SKM-1 treated with dmso at 0.1 percent for 144 hours (cell line): ENCODE results near the gene PIK3AP1.
A peak's percentile ranks its signal among the peaks of the same experiment; 100 is the strongest.
"Not testable (repeated sequence)": the region's sequence is repeated elsewhere in the genome, so short reads cannot be mapped to it uniquely, and the experiment has no call there.

Source experiments
- DNase-seq: peaks from one replicate; lab custom pipeline; 2025; ENCODE audit not compliant: unreplicated experiment; lab: John Stamatoyannopoulos, UW

The PIK3AP1 gene

DNA sequence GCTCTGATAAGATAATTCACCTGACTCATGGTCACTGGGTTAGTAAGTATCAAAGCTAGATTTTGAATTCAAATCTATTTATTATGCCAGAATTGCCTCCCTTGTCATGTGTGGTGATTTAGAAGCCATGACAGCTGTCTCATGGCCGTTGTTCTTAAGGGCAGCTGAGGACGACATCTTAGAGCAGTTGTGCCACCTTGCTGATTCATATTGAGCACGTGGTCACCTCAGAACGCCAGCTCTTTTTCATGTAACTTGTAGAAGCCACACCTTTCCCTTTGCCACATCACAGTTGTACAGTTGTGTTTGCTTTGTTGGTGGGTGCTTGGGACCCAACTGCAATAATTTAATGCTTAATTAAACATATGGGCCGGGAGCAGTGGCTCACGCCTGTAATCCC lies 4.3 kb upstream of the PIK3AP1 start:
- no peak for DNase-seq

DNA sequence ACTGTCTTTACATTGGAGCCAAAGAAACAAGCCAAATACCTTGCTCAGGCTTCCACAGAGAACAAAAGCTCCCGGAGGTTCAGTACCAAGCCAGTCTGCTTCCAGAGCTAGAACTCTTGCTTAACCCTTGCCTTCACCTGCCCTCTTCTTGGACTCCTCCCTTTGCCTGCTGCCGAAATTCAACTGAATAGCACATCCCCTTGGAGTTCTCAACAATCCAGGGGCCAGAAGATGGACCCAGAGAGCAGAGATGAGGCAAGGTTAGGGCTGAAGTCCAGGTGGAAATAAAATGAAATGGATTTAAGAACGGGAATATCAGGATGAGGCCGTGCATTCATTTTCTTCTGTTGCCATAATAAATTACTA lies 876 bp upstream of the PIK3AP1 start:
- no peak for DNase-seq

DNA sequence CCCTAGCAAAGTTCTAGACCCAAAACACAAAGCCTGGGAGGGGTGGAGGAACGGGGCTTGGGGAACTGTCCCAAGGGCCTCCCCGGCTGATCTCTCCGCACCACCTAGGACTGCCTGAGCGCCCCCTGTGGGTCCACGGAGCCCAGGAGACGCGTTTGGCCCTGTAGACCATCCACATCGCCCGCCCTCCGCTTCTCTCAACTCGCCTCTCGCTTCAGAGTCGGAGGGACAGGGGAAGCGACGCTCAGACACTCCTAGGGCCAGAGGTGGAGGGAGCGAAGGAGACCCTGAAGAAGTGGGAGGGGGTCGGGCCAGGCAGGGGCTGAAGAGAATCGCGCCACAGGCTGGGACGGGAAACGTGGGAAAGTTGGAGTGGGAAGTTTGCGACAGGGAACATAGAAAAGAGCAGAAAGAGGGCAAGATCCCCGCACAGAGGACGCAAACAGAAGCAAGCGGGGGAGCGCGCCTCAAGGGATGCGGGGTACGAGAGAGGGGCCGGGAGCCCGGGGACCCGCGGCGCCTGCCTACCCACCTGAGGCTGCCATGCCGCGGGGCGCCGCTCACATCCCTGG lies 378 bp downstream of the PIK3AP1 start:
- DNase-seq, result peak; percentile 73

DNA sequence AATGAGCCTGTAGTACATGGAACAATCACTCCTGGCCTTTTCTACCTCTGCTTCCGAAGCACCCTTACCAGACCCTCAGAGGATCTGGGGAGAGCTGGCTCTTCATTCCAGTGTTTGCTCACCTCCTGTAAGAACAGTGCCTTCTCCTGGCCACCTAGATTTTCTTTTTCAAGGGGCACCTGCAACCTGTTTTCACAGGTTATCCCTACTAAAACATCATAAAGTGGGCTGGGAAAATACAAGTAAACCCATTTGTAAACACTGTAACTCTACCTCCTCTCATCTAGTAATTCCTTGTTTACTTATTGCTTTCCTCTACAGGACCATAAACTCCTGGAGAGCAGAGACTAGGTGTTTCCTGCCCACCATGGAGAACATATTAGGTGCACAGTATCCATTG lies 1.1 kb downstream of the PIK3AP1 start:
- DNase-seq, result no peak

DNA sequence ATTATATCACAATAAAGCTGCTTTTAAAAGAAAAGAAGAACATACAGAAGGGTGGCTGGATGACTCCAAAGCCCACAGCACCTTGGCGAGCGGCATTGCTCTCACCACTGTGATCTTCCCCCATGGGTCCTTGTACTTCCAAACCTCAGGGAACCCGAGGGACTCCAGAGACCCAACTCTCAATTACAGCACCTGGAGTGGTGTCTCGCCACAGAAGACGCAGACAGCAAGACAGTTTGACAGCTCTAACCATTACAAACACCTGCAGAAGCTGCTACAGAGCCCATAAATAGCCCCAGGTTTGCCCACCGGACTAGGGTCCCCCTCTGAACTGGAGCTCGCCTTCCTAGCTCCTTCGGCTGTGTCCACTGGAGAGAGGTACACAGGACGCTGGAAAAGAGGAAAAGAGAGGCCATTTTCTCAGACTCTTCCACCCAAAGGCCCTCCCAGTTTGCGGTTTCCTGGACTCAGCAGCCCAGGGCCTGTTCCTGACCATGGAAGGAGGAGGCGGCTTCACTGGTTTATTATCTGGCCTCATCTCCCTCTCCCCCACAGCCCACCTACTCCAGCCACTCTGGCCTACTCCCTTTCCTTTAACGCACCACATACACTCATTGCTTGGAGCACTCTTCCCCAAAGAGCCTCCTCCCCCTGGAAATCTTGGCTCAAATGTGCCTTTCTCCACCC lies 1.9 kb downstream of the PIK3AP1 start:
- DNase-seq, result no peak

DNA sequence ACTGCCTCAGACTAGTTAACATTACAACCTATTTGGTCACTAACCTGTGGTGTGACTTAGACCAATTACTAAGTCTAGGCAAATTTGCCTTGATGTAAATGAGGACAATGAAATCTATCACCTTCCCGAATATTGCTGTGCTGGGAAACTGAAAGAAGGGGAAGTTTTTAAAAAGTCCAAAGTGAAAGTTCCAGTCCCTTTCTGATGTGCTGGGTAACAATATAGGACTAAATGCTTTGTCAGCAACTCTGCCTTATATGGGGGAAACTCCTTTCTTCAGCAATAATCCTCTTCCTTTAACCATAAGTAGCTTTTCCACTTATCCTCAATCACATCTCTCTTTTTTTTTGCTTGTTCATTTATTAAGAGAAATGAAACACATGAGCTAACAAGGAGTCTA lies 3.9 kb downstream of the PIK3AP1 start:
- DNase-seq, result no peak

DNA sequence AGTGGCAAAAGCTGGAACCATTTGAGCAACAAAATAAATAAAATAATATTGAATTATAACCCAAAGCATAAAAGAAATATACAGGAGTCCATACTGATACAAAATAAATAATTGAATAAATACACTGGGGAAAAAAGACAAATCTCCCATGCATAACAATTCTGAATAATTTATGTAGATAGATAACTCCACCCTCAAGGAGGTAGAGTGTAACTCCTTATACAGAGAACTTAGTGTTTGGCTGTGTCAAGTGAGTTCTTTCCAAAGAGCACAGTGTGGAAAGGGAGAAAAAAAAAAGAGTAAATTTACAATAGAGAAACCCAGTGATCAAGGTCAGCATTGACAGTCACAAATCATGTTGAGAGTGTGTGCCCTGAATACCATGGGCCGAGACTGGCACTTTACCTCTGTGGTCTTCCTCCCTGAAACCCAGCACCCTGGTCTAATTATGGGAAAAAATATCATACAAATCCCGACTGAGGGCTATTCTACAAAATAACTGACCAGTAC lies 5.5 kb downstream of the PIK3AP1 start:
- DNase-seq, result no peak

DNA sequence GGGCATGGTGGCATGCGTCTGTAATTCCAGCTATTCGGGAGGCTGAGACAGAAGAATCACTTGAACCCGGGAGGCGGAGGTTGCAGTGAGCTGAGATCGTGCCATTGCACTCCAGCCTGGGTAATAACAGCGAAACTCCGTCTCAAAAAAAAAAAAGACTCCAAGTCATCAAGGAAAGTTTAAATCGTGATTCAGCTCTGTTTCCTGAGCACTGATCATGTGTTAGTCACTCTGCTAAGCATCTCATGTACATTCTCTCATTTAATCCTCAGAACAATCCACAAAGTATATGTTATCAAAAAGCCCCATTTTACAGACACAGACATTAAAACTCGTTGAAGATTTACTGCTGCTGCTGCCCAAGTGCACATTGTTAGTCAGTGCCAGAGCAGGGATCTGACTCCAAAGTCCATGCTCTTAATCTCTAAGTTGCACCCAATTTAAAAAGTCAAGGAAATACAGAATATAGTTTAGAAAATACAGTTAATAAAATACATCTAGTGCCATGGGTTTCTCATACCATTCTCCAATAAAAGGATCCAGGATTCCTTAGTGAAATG lies 6.2 kb downstream of the PIK3AP1 start:
- DNase-seq, result no peak

DNA sequence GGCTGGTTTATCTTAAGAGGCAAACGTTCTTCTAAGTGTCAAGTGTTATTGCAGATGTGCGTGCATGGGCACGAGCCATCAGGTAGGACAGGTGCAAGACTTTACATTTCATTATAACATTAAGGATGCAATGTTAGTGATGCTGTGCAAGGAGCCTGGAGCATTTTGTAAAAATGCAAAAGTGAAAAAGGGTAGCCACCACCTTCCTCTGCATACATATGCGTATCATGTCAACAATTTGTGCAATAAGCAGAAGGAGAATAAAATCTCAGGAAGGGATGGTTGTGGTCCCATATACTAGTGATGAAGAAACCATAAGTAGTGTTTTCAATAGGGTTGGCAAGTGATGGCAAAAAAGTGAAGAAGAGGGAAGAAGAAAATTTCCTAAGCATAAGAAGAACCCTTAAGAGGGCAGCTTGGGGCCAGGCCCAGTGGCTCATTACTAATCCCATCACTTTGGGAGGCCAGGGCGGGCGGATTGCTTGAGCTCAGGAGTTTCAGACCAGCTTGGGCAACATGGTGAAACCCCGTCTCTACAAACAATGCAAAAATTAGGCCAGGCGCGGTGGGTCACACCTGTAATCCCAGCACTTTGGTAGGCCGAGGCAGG lies 7.5 kb downstream of the PIK3AP1 start:
- DNase-seq, result no peak

DNA sequence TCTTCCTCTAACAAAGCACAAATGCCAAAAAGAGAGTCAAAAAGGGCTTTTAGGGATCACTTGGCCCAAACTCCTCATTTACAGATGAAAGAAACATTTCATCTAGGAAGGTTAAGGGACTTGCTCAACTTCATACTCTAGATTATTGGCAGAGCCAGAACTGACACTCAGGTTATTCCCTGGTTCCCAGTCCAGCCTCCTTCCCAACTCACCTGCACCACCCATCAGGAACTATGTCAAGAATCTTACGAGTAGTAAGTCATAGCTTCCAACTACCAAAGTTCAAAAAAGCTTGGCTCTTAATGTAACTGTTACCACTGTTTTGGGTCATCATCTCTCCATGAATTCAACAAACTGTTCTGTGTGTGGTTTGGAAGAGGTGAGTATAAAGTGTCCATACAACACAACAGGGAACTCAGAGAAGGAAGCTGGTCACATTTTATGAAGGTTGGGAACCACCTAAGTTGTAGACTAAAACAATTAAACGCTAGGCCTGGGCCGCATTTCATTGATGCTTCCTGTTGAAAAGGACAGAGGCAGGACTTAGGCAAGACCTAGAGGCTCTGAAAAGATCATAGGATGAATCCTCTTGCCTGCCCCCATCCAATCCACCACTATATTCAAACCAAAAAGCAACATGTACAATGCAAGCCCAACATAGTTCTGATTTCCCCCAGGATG lies 9.1 kb downstream of the PIK3AP1 start:
- no peak for DNase-seq

DNA sequence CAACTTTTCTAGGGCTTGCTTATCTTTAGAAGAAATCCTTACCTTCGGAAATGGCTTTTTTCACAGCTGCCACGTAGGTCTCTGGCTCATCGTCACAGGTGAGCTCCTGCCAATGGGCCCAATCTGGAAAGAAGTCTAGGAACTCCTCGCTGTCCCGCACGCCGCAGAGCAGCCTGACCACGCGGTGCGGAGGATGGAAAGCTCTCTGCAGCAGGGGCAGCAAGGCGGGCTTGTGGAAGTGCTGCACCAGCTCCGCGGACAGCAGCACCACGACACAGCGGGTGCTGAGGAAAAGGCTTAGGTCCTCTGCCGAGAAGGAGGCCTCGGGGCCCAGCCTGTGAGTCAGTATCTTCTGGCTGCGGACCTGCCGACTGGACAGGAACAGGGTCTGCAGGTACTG lies 10.8 kb downstream of the PIK3AP1 start:
- DNase-seq, result no peak

DNA sequence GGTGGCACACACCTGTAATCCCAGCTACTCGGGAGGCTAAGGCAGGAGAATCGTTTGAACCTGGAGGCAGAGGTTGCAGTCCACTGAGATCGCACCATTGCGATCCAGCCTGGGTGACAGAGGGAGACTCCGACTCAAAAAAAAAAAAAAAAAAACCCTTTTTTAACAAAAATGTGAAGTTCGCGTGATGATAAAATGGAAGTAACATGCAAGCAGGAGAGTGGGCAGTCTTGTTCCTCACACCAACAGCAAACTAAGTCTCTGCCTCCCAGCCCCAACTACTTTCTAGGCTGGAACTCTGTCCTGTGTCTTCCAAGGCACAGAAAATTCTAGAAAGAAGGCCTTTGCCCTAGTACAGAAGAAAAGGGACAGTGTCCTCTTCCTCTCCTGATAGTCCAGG lies 11.3 kb downstream of the PIK3AP1 start:
- DNase-seq, result no peak

DNA sequence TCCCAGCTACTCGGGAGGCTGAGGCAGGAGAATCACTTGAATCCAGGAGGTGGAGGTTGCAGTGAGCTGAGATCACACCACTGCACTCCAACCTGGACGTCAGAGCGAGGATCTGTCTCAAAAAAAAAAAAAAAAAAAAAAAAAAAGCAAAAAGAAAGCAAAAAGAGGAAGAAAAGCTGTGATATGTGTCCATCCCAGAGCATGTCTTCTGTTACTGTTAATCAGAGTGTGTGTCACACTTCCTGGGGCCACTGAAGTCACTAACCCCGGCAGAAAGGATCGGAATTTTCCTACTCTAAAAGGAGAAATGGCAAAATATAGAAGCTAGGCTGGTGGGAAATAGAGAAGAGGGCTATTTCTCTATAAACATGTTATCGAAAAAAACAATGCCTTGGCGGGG lies 11.9 kb downstream of the PIK3AP1 start:
- peak; percentile 87 for DNase-seq

DNA sequence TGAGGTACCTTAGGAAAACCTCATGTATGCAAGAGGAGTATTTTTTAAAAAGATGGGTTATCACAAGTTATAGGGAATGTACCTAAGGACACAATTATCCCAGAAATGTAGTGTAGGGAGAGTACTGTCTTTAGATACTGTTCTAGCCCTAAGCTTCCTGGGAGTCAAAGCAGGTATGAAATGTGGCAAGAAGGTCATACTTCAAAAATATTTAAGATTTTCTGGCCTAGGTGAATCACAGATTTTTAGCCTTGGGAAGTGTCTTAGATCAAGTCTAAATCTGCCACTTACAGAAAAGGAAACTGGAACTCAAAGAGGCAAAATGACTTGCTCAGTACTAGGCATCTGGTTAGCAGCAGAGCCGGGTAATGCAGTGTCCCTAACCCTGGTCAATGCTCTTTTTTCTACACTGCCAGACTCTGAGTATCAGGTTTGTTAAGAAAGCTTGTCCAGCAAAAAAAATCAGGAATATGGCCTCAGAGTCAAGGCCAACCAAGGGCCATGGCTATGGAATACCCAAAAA lies 13.9 kb downstream of the PIK3AP1 start:
- DNase-seq, result no peak

DNA sequence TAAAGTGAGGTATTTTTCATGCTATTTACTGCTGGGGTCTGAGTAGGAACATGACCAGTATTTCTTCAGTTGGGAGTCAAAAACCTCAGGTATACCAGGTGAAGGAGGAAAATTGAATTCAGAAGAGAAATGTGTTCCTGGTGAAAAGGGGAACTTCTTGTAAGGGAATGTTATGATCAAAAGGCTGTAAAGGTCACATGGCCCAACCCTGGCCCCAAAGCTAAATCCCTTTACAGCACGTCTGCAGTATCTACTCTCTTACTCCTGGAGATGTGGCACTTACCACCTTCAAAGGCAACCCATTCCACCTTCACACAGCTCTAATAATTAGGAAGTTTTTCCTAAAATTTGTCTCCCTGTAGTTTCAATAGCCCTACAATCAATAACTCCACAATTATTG lies 15.2 kb downstream of the PIK3AP1 start:
- DNase-seq, result peak; percentile 39

DNA sequence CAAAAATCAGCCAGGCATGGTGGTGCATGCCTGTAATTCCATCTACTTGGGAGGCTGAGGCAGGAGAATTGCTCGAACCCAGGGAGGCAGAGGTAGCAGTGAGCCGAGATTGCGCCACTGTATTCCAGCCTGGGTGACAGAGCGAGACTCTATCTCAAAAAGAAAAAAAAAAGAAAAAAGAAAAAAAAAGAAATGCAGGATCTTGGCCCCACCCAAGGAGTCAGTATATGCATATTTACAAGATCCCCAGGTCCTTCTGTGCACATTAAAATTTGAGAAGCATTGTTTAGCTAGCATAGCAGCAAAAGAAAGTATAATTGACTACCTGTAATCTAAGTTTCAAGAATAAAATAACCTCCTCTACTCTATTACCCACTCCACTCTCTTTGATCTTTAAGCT lies 15.8 kb downstream of the PIK3AP1 start:
- DNase-seq, result no peak

DNA sequence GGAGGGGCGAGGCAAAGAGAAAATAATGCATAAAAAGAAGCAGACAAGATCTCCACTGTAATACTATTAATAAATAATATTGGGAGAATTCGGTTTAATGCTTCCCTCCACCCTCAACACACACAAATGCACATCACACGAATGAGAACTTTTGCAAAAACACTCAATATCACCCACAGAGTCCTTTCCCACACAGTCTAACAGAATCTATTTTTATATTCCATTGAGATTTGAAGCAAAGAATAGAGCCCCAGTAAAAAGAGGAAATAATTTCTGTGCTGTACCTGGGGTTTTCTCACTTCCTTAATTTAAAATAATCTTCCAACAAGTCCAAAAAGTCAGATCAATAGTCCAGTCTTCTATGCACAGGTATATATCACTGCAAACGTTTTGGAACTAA lies 17.0 kb downstream of the PIK3AP1 start:
- peak; percentile 48 for DNase-seq

DNA sequence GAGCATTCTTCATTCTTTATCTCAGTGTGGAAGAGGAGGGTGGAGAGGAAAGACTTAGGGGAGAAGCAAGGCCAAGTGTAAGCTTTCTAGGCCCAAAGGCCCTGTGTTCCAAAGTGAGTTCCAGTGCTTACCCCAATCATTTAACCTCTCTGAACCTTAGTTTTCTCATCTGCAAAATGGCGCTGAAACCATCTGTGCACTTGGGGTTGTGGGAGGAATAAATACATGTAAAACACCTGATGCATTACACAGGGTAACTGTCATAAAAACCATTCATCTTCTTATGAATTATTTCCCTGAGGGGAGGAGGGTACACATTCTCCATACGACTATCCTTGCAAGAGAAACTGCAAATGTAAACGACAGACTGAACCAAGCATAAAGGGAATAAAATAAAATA lies 19.0 kb downstream of the PIK3AP1 start:
- DNase-seq, result no peak

DNA sequence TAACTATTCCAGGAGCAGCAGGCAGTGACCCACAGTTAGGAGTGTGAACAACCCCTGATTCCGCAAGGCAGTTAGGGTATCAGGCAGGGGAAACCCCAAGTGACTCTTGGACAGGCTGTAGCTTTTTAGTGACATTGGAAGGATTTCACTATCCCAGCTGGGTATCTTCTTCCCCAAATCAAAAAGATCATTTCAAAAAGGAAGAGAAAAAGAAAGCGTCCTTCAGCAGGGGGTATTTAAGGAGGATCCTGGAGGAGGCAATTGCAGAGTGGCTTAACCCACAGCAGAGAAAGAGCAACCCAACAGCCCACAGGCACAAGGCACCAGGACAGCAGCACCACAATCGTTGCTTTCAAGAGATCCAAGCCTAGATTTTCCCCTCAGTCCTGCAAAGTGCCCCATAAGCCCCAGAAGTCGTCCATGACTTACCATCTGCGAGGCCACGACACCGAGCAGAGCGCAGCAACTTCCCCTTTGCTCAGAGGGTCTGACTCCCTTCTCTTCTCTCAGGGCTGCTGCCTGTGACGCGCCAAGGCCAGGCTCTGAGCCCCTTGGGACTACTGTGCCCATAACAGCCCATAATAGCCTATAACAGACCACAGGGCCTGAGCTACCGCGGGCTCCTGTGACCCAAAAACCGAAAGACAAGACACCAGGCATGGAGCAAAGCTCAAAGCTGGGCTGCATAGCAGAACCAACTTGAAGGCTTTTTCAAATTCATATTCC lies 19.8 kb downstream of the PIK3AP1 start:
- DNase-seq, result peak; percentile 56

DNA sequence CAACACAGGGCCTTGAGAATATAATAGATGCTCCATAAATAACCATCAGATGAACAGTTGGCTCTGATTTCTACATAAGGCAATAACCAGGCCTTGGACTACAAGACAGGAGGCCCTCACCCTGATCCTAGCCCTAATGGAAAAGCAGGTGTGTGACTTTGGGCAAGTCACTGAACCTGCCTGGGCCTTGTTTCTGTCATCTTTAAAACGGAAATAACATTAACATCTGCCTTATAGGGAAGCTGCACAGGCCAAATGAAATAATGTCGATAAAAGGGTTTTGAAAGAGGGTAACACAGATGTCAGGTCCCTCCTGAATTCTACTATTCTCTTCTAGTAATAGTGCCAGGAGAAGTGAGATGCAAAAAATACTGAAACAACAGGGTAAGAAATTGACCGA lies 20.7 kb downstream of the PIK3AP1 start:
- DNase-seq, result no peak

DNA sequence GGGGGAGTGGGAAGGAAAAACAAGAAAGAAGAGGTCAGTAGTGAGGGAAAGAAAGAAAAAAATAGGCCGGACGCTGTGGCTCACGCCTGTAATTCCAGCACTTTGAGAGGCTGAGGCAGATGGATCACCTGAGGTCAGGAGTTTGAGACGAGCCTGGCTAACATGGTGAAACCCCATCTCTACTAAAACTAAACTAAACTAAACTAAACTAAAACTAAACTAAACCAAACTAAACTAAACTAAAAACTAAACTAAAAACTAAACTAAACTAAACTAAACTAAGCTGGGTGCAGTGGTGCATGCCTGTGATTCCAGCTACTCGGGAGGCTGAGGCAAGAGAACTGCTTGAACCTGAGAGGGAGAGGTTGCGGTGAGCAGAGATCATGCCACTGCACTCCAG lies 22.0 kb downstream of the PIK3AP1 start:
- not testable (repeated sequence) for DNase-seq
